IPS-18c (cell line): ENCODE measurements around the gene TIPARP.

ENCODE experiments used
- H3K4me3 ChIP-seq: 2 replicates; pipeline ENCODE4 v1.7.0; 2013; ENCODE audit warnings: low read depth, mild to moderate bottlenecking, low read length, moderate library complexity; ENCODE audit not compliant: insufficient read depth
- H3K9me3 ChIP-seq: one replicate; pipeline ENCODE4 v1.6.1; 2013; ENCODE audit warnings: mild to moderate bottlenecking, low read length, moderate library complexity; ENCODE audit not compliant: control insufficient read depth, insufficient read depth

Gene TIPARP

DNA sequence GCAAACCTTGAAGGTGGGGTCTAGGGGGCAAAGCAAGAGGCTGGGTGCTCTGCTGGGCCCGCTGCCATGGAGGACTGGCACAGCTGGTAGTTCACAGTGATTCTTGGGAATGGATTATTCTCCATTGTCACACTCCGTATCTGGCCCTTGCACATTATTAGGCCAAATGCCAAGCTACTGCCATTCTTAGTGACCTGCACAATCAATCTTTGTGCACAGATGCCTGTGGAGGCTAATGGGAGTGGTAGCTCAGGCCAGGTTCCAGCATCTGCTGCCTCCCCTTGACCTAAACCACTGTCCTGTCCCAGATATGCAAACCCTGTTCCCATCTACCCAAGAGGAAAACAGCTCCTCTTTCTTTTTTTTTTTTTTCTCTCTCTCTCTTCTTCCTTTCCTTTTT is 67.5 kb downstream of the TIPARP start:
- Histone ChIP-seq H3K4me3 (no peak overlapping the region), H3K9me3 (no peaks in the 10 kb centered on the region)

DNA sequence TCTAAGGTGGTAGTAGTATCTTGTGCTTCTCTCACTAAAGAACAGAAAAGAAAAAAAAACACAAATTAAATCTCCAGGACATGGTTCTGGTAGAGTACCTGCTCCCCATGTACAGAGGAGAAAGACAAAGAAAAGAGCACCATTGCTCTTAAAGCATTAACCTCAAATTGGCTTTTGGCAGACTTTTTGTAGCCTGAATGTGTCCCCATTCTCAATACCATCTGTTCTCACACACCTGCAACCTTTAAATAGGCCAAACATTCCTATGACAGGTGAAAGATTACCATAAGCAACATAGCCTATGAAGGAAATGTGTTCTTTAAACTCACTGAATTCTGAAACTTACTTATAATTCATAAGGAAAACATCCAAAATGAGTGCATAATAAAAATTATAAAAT is 68.0 kb downstream of the TIPARP start:
- Histone ChIP-seq H3K4me3 (no peak overlapping the region), H3K9me3 (no peaks in the 10 kb centered on the region)

- Histone ChIP-seq H3K4me3 (no peak overlapping the region), H3K9me3 (no peaks in the 10 kb centered on the region)
Observed at GRCh38 chr3:156743859-156744258, 69.5 kb downstream of the TIPARP start.

- Histone ChIP-seq H3K4me3 (no peak overlapping the region), H3K9me3 (no peaks in the 10 kb centered on the region)
Observed at GRCh38 chr3:156744631-156745030, 70.2 kb downstream of the TIPARP start.

GRCh38 chr3:156745766-156746165 is 71.4 kb downstream of the TIPARP start:
- no peak overlapping the region for H3K4me3 ChIP-seq

GRCh38 chr3:156747046-156747445 is 72.7 kb downstream of the TIPARP start:
- Histone ChIP-seq H3K4me3 (no peak overlapping the region), H3K9me3 (no peaks in the 10 kb centered on the region)

More at GRCh38 chr3:156745766-156746165, 71.4 kb downstream of the TIPARP start:
- no peaks in the 10 kb centered on the region for H3K9me3 ChIP-seq

- H3K4me3 ChIP-seq, result no peak overlapping the region
- no peaks in the 10 kb centered on the region for H3K9me3 ChIP-seq
Observed at GRCh38 chr3:156749244-156749643, 74.9 kb downstream of the TIPARP start.

DNA sequence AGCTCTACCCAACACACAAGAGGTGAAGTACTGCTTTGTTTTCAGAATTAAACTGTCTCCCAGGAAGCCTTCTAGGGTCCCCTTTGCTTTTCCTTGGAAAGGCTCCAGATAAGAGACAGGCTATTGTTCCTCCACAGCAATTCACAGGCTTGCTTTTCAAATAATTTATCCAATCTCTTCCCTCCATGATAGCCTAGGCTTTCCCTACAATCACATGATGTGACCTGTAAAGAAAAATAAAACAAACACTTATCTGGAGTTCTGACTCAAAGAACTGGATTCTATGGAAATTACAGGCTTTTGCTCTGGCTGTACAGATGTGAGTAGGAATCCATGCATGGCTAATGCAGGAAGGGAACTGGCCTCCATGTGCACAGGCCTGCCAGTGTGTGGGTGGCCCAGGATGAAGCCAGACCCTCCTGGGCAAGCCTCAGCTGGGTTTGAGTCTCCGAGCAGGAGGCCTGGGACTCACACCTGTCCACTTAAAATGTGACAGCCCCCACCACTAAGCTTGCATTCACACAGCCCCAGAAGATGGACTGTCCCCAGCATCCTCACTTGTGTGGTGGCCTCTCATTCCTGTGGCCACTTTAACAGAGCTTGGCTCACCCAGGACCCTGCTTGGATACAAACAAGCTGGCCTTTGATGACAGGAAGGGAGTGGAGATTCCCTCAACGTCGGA is 75.9 kb downstream of the TIPARP start:
- H3K4me3 ChIP-seq, result no peak overlapping the region
- H3K9me3 ChIP-seq, result no peaks in the 10 kb centered on the region

- no peaks in the 10 kb centered on the region for H3K9me3 ChIP-seq
- H3K4me3 ChIP-seq, result no peak overlapping the region
Observed at GRCh38 chr3:156750874-156751245, 76.5 kb downstream of the TIPARP start.

GRCh38 chr3:156751461-156752025 is 77.2 kb downstream of the TIPARP start:
- H3K4me3 ChIP-seq, result no peak overlapping the region
- H3K9me3 ChIP-seq, result no peaks in the 10 kb centered on the region
